Measurements from ENCODE around the gene SCYL1. TPM values are rescaled to one million over a fixed set of nuclear protein-coding genes. Genes with fewer than 3 reads are reported as not detected.
A peak's percentile ranks its signal among the peaks of the same experiment; 100 is the strongest.

Gene SCYL1
- total RNA-seq, 4 donors from 2014 or later, result 109 to 128 (median 112) TPM

DNA sequence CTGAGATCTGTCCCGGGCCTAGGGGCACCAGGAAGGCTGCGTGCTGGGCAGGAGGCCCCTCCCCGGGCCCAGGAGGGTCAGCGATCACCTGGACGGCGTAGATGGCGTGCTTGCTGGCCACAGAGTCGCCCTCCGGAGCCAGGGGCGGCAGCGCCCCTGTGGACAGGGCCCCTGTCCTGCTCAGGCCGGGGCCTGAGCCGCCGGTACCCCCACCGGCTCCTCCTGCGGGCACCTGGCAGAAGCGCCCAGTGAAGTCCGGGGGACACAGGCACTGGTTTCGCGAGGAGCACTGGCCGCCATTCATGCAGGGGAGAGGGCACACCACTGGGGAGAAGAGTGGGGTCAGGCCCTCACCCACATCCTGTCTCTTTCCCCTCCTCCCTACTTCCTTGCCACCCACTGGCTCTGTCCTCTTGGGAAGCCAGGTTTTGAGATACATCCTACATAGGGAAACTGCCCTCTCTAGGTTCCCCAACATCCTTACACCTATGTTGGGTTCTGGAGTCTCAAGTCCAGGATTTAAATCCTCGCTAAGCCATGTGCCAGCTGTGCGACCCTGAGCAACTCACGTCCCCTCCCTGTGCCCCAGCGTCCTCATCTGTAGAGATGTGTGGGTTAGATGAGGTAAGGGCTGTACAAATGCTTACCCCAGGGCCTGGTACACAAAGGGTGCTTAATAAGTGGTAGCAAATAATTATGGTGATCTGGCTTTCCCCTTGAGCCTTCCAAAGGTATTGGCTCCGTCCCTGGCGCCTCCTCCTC is 29.4 kb downstream of the SCYL1 start:
- Histone ChIP-seq H3K9me3 (no peaks in the 10 kb centered on the region), H3K27ac (peak overlapping the region in 3 of 4 donors; percentile 98)
- 76 to 78% methylated on average over 12 to 26 of the region's 27 CpGs for WGBS, 2 donors

DNA sequence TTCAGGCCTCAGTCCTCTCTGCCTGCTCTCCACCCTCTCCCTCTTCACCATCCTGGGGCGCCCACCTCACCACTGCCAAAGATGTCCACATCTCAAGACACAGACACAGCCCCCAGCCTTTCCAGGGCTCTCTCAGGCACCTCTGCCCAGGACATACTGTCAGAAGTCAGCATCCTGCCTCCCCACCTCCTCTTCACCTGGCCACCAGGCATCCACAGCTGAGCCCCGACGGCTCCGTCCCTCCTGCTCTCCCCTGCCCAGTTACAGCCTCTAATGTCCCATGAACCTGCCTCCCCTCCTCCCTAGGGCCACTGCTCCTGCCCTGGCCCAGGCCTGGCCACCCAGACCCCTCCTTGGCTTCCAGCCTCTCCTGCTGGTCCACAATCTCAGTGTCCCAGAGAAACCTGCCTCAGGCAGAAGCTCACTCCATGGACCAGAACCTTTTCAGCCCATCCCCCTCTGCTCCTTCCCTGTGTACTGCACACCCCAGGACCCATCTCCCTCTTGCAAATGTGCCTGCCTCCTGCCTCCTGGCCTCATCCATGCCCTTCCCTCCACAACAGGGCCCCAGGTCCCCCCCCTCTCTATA is 30.1 kb downstream of the SCYL1 start:
- no peak for DNase-seq (ENCODE audit: low spot score in 2 of 2)
- Histone ChIP-seq H3K36me3 (peaks cover 0 to 41% (median 0%) of the 10 kb centered on the region in 3 donors), H3K27ac (peak overlapping the region; percentile 95 to 98 (median 98)), H3K4me1 (peaks cover 0 to 83% (median 61%) of the 10 kb centered on the region in 4 donors), H3K9me3 (no peaks in the 10 kb centered on the region), H3K27me3 (no peaks in the 10 kb centered on the region), H3K4me3 (no peak overlapping the region)
- 87 to 88% methylated on average over 4 of the region's 4 CpGs for WGBS, 2 donors
- no peak for TF ChIP-seq EP300 (IDR thresholded peaks at IDR 0.05)
- TF ChIP-seq, protein P1, sequence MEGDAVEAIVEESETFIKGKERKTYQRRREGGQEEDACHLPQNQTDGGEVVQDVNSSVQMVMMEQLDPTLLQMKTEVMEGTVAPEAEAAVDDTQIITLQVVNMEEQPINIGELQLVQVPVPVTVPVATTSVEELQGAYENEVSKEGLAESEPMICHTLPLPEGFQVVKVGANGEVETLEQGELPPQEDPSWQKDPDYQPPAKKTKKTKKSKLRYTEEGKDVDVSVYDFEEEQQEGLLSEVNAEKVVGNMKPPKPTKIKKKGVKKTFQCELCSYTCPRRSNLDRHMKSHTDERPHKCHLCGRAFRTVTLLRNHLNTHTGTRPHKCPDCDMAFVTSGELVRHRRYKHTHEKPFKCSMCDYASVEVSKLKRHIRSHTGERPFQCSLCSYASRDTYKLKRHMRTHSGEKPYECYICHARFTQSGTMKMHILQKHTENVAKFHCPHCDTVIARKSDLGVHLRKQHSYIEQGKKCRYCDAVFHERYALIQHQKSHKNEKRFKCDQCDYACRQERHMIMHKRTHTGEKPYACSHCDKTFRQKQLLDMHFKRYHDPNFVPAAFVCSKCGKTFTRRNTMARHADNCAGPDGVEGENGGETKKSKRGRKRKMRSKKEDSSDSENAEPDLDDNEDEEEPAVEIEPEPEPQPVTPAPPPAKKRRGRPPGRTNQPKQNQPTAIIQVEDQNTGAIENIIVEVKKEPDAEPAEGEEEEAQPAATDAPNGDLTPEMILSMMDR (IDR thresholded peaks at IDR 0.05), result no peak
- TF ChIP-seq POLR2A (IDR thresholded peaks at IDR 0.05), result no peak

More for the DNA sequence above, 29.4 kb downstream of the SCYL1 start:
- no peak for DNase-seq (ENCODE audit: low spot score in 2 of 2)
- Histone ChIP-seq H3K4me3 (no peak overlapping the region), H3K36me3 (peaks cover 0 to 45% (median 0%) of the 10 kb centered on the region in 3 donors), H3K4me1 (peaks cover 0 to 76% (median 54%) of the 10 kb centered on the region in 4 donors), H3K27me3 (no peaks in the 10 kb centered on the region)
- TF ChIP-seq, protein P1 (IDR thresholded peaks at IDR 0.05), result no peak
- TF ChIP-seq POLR2A (IDR thresholded peaks at IDR 0.05), result no peak
- no peak for TF ChIP-seq EP300 (IDR thresholded peaks at IDR 0.05)

DNA sequence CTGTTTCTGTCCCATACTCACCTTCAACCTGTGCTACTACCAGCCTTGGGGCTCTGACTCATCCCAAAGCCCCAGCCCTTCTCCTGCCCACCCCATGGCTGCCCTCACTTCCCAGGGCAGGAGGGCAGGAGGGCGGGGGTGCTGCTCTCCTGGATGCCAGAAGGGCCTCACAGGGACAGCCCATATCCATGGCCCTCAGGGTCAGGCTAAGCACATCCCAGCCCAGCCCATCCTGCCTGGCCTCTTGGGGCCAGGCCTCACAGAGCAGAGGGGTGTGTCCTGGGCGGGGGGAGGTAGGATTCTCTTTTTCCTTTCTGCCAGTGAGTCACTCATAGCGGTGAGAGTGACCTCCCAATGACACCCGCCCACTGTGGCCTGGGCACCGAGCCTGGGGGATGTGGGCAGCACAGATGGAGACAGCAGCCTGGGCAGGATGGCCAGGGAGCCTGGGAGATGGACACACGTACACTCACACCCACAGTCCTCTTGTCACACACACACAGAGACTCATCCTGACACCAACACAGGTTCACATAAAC is 30.9 kb downstream of the SCYL1 start:
- H3K36me3 ChIP-seq, result peaks cover 0 to 35% (median 0%) of the 10 kb centered on the region in 3 donors
- peak overlapping the region in 1 of 4 donors; percentile 61 for H3K4me3 ChIP-seq
- H3K27me3 ChIP-seq, result no peaks in the 10 kb centered on the region
- 15 to 19% methylated on average over 6 of the region's 6 CpGs for WGBS, 2 donors
- H3K4me1 ChIP-seq, result peaks cover 0 to 91% (median 68%) of the 10 kb centered on the region in 4 donors
- no peak for DNase-seq (ENCODE audit: low spot score in 2 of 2)
- peak overlapping the region; percentile 95 to 98 (median 98) for H3K27ac ChIP-seq
- TF ChIP-seq, protein P1 (IDR thresholded peaks at IDR 0.05), result no peak
- TF ChIP-seq EP300 (IDR thresholded peaks at IDR 0.05) (no peak), POLR2A (IDR thresholded peaks at IDR 0.05) (no peak)
- H3K9me3 ChIP-seq, result no peaks in the 10 kb centered on the region

DNA sequence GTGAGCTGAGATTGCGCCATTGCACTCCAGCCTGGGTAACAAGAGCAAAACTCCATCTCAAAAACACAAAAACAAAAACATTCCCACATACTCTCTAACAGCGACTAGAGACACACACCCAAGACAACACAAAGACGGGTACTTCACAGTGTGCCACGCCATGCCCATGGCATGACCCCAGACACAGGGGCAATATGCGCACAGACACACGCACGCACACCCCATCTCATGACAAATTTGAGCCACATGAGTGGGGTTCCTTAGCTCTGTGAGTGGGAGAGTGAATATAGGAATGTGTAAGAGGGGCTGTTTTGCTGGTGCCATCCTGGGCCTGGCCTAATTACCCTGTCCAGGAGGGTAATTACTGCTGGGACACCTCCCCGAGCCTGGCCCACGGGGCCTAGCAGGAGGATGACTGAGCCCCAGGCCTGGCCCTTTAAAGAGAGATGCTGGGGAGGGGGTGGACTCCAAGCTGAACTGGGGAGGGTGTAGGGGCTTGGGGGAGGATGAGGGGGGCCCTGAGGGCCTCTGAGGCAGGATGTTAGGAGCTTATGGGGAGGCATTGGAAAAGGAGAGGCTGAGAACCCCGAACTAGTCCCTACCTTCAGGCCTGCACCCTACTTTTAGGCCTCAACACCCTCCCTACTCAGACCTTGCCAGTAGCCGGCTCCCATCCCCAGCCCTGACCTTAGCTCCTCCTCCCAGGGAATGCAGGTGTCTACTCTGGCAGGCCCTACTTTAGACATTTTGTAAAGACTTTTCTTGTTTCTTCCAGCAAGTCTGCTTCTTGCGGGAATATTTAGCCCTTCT is 31.8 kb downstream of the SCYL1 start:
- Histone ChIP-seq H3K9me3 (no peaks in the 10 kb centered on the region), H3K27me3 (no peaks in the 10 kb centered on the region), H3K4me3 (peak overlapping the region; percentile 38 to 64 (median 58)), H3K36me3 (peaks cover 0 to 25% (median 0%) of the 10 kb centered on the region in 3 donors), H3K27ac (peak overlapping the region; percentile 95 to 98 (median 98)), H3K4me1 (peaks cover 0 to 88% (median 69%) of the 10 kb centered on the region in 4 donors)
- TF ChIP-seq, protein P1 (IDR thresholded peaks at IDR 0.05), result no peak
- no peak for TF ChIP-seq POLR2A (IDR thresholded peaks at IDR 0.05)
- TF ChIP-seq EP300 (IDR thresholded peaks at IDR 0.05), result no peak
- DNase-seq (ENCODE audit: low spot score in 2 of 2), result no peak
- WGBS, 2 donors, result 34 to 47% methylated on average over 9 to 12 of the region's 12 CpGs

Data from tibial nerve (tissue), 4 donors.